Psoas muscle (tissue), 8 donors: ENCODE measurements around the gene SEZ6L. TPM values are rescaled to one million over a fixed set of nuclear protein-coding genes. Genes with fewer than 3 reads are reported as not detected.

ENCODE experiments used
- ATAC-seq, 4 donors: fragments of 200-7000 bp; cut with Tn5 transposase; one replicate each; pipeline ENCODE4 v1.9.1; 2020; ENCODE audit warnings: moderate library complexity in 3 of 4, mild to moderate bottlenecking in 2 of 4
- DNase-seq, 2 donors: peaks; one replicate each; pipeline ENCODE4 v3.0.0-alpha.2; 2020
- H3K27ac ChIP-seq: fragments of 200-600 bp; one replicate; pipeline ENCODE4 v1.8.0; 2022
- H3K27me3 ChIP-seq, 3 donors: fragments of 200-600 bp in 1 of 3; one replicate each; pipeline versions ENCODE4 v1.6.1 to v1.8.0; 2013 to 2022; ENCODE audit warnings: low read length in 2 of 3, mild to moderate bottlenecking in 2 of 3, moderate library complexity in 1 of 3; ENCODE audit not compliant: insufficient read depth in 3 of 3
- H3K36me3 ChIP-seq, 2 donors: fragments of 200-600 bp in 1 of 2; one replicate each; pipeline versions ENCODE4 v1.6.1 to v1.8.0; 2013 to 2022; ENCODE audit warnings: low read depth in 1 of 2, mild to moderate bottlenecking in 1 of 2, moderate library complexity in 1 of 2; ENCODE audit not compliant: insufficient read depth in 1 of 2
- H3K4me1 ChIP-seq: fragments of 200-600 bp; one replicate; pipeline ENCODE4 v1.8.0; 2022
- H3K4me3 ChIP-seq: fragments of 200-600 bp; one replicate; pipeline ENCODE4 v1.8.0; 2022; ENCODE audit warnings: mild to moderate bottlenecking
- H3K9me3 ChIP-seq: fragments of 200-600 bp; one replicate; pipeline ENCODE4 v1.8.0; 2022
- CTCF ChIP-seq: fragments of 200-600 bp; IDR thresholded peaks from one replicate; pipeline ENCODE4 v1.8.0; 2022; ENCODE audit warnings: antibody characterized with exemption
- WGBS, 3 donors: extraction: QIAGEN DNeasy Blood & Tissue Kit; methylation state at CpG; one replicate each; pipeline versions ENCODE4 v1.1.6 to v1.1.7; 2013; 5-methylcytosine and 5-hydroxymethylcytosine counted together
- intact Hi-C, 2 donors: fragments of 100-400 bp; cut with DNase I; formaldehyde crosslinking; loops; one replicate each; pipeline versions ENCODE4 v1.11.0 to v1.14.2; 2022
- polyA plus RNA-seq, 3 donors: library from polyadenylated mRNA; stranded (reverse); fragments of 200-250 nt; gene quantifications; one replicate each; pipeline ENCODE4 v1.2.3, GENCODE V29; 2013
- total RNA-seq, 4 donors: library from RNA; stranded (reverse); fragmentation: NEBNext Ultra II Directional in 2 of 4; extraction: Animal tissue kit (Norgen Biotek cat#: 25700) in 2 of 4; gene quantifications; one replicate each; pipeline versions ENCODE4 v1.2.1 to v1.2.4, GENCODE V29; 2021 to 2023
- donor health status: healthy with polysubstance abuse.
- donor health status: DM: no; HTN: no; CAD: no; lungs with moderate emphysema.
- donor health status: Bipolar disorder and iron deficiency.
- donor health status: healthy.
- donor health status: DM: yes; HTN: yes; CAD: no.
- donor health status: DM: no; HTN: no; CAD: no.
- donor health status: DM: no; HTN: no; CAD: no.
- donor health status: DM: yes; HTN: yes; CAD: no.

Gene SEZ6L
- total and polyA plus RNA-seq, 7 donors = 0.04 to 0.06 TPM; not detected in 5

DNA sequence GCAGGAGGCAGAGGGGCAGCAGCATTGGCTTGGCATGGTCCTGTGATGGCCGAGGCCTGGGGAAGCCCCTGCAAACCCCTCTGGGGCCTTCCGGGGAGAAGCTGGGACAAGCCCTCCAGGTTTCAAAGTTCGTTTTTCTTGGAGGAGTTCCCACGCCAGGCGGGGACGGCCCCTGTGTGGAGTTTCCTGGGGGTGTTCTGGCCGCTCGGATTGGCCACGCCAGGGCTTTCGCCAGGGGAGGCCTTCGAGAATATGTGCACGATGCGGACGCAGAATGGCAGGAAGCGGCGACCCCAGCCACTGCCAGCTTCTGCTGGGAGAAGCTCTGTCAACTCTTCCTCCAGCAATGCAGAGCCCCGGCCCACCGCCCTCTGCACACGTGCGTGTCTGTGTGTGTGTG, 157.5 kb downstream of the SEZ6L start:
- no peaks in the 10 kb centered on the region for H3K27me3 ChIP-seq
- H3K36me3 ChIP-seq = no peaks in the 10 kb centered on the region
- no peak for ATAC-seq
- no peak for TF ChIP-seq CTCF
- WGBS, 3 donors = 61 to 68% (median 64%) methylated on average over 20 of the region's 20 CpGs
- H3K27ac ChIP-seq = no peak overlapping the region
- no peak overlapping the region for H3K4me3 ChIP-seq
- peaks cover 5% of the 10 kb centered on the region for H3K4me1 ChIP-seq
- intact Hi-C loops = loop anchor here in 1 of 2 donors (5.0 kb wide), 1 partner anchor 130 kb away; no protein-coding TSS in a partner anchor
- DNase-seq = no peak
- H3K9me3 ChIP-seq = no peaks in the 10 kb centered on the region

DNA sequence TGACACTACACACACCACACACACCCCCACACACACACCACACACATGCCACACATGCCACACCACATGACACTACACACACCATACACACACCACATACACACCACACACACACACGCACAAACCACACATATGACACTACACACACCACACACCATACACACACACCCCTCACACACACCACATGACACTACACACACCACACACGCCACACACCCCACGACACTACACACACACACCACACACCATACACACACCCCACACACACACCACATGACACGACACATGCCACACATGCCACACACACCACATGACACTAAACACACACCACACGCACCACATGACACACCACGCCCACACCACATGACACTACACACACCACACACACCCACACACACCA, 158.0 kb downstream of the SEZ6L start:
- ATAC-seq (no peak), DNase-seq (no peak)
- 91 to 96% (median 95%) methylated on average over 6 of the region's 6 CpGs for WGBS, 3 donors
- no peaks in the 10 kb centered on the region for H3K36me3 ChIP-seq
- H3K27me3 ChIP-seq = no peaks in the 10 kb centered on the region
- TF ChIP-seq CTCF = no peak
- no peak overlapping the region for H3K4me3 ChIP-seq
- H3K27ac ChIP-seq = no peak overlapping the region
- H3K9me3 ChIP-seq = no peaks in the 10 kb centered on the region
- intact Hi-C loops = loop anchor here in 1 of 2 donors (5.0 kb wide), 1 partner anchor 130 kb away; no protein-coding TSS in a partner anchor
- no peaks in the 10 kb centered on the region for H3K4me1 ChIP-seq

DNA sequence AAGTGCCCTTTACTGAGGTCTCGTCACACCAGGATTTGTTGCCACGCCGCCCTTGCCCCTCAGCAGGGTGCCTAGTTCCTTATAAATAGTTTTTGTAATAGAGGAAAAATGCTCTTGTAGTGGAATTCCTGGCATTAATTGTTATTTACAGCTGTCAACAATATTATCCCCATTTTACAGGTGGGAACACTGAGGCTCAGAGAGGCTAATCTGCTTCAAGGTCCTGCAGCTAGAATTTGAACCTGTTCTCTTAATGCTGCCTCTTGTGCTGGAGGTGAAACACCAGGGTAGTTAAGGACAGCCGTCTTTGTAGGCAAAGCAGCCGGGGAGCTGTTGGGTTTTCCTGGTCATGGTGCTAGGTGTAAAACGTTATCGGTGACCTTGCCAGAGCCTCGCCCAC, 159.0 kb downstream of the SEZ6L start:
- no peak for ATAC-seq
- Histone ChIP-seq H3K27ac (no peak overlapping the region), H3K27me3 (no peaks in the 10 kb centered on the region), H3K36me3 (no peaks in the 10 kb centered on the region), H3K4me1 (peaks cover 7% of the 10 kb centered on the region), H3K4me3 (no peak overlapping the region), H3K9me3 (no peaks in the 10 kb centered on the region)
- DNase-seq = no peak
- intact Hi-C loops = loop anchor here in 1 of 2 donors (5.0 kb wide), 1 partner anchor 131 kb away; no protein-coding TSS in a partner anchor
- WGBS, 3 donors = 81 to 86% (median 85%) methylated on average over 8 of the region's 8 CpGs
- TF ChIP-seq CTCF = no peak

GRCh38 chr22:26330971-26331625, 161.8 kb downstream of the SEZ6L start:
- Histone ChIP-seq H3K27me3 (no peaks in the 10 kb centered on the region), H3K27ac (no peak overlapping the region), H3K9me3 (no peaks in the 10 kb centered on the region), H3K36me3 (no peaks in the 10 kb centered on the region), H3K4me3 (no peak overlapping the region), H3K4me1 (peaks cover 19% of the 10 kb centered on the region)
- peak in 1 of 2 donors; percentile 64 for DNase-seq
- peak; percentile 88 for TF ChIP-seq CTCF
- ATAC-seq = peak; percentile 72 to 82 (median 76)
- WGBS, 3 donors = 27 to 30% (median 28%) methylated on average over 4 of the region's 4 CpGs
- intact Hi-C loops = loop anchor here (2.0 to 10.0 kb wide), 4 partner anchors 139 to 246 kb away; no protein-coding TSS in a partner anchor
